Psoas muscle (tissue), 8 donors: Measurements from ENCODE around the gene SUMF1. TPM values are rescaled to one million over a fixed set of nuclear protein-coding genes. Genes with fewer than 3 reads are reported as not detected.

Experiments
- ATAC-seq, 4 donors: fragments of 200-7000 bp; cut with Tn5 transposase; one replicate each; pipeline ENCODE4 v1.9.1; 2020; ENCODE audit warnings: moderate library complexity in 3 of 4, mild to moderate bottlenecking in 2 of 4
- DNase-seq, 2 donors: peaks; one replicate each; pipeline ENCODE4 v3.0.0-alpha.2; 2020
- H3K27ac ChIP-seq: fragments of 200-600 bp; one replicate; pipeline ENCODE4 v1.8.0; 2022
- H3K27me3 ChIP-seq, 3 donors: fragments of 200-600 bp in 1 of 3; one replicate each; pipeline versions ENCODE4 v1.6.1 to v1.8.0; 2013 to 2022; ENCODE audit warnings: low read length in 2 of 3, mild to moderate bottlenecking in 2 of 3, moderate library complexity in 1 of 3; ENCODE audit not compliant: insufficient read depth in 3 of 3
- H3K36me3 ChIP-seq, 2 donors: fragments of 200-600 bp in 1 of 2; one replicate each; pipeline versions ENCODE4 v1.6.1 to v1.8.0; 2013 to 2022; ENCODE audit warnings: low read depth in 1 of 2, mild to moderate bottlenecking in 1 of 2, moderate library complexity in 1 of 2; ENCODE audit not compliant: insufficient read depth in 1 of 2
- H3K4me1 ChIP-seq: fragments of 200-600 bp; one replicate; pipeline ENCODE4 v1.8.0; 2022
- H3K4me3 ChIP-seq: fragments of 200-600 bp; one replicate; pipeline ENCODE4 v1.8.0; 2022; ENCODE audit warnings: mild to moderate bottlenecking
- H3K9me3 ChIP-seq: fragments of 200-600 bp; one replicate; pipeline ENCODE4 v1.8.0; 2022
- WGBS, 3 donors: extraction: QIAGEN DNeasy Blood & Tissue Kit; methylation state at CpG; one replicate each; pipeline versions ENCODE4 v1.1.6 to v1.1.7; 2013; 5-methylcytosine and 5-hydroxymethylcytosine counted together
- intact Hi-C, 2 donors: fragments of 100-400 bp; cut with DNase I; formaldehyde crosslinking; loops; one replicate each; pipeline versions ENCODE4 v1.11.0 to v1.14.2; 2022
- polyA plus RNA-seq, 3 donors: library from polyadenylated mRNA; stranded (reverse); fragments of 200-250 nt; gene quantifications; one replicate each; pipeline ENCODE4 v1.2.3, GENCODE V29; 2013
- total RNA-seq, 4 donors: library from RNA; stranded (reverse); fragmentation: NEBNext Ultra II Directional in 2 of 4; extraction: Animal tissue kit (Norgen Biotek cat#: 25700) in 2 of 4; gene quantifications; one replicate each; pipeline versions ENCODE4 v1.2.1 to v1.2.4, GENCODE V29; 2021 to 2023
- TF ChIP-seq, protein P1 (sequence below): fragments of 200-600 bp; IDR thresholded peaks from one replicate; pipeline ENCODE4 v1.8.0; 2022; ENCODE audit warnings: antibody characterized with exemption
- donor health status: healthy with polysubstance abuse.
- donor health status: DM: no; HTN: no; CAD: no; lungs with moderate emphysema.
- donor health status: Bipolar disorder and iron deficiency.
- donor health status: healthy.
- donor health status: DM: yes; HTN: yes; CAD: no.
- donor health status: DM: no; HTN: no; CAD: no.
- donor health status: DM: no; HTN: no; CAD: no.
- donor health status: DM: yes; HTN: yes; CAD: no.

Gene SUMF1
- total and polyA plus RNA-seq, 7 donors: 3.0 to 7.6 (median 5.0) TPM

DNA sequence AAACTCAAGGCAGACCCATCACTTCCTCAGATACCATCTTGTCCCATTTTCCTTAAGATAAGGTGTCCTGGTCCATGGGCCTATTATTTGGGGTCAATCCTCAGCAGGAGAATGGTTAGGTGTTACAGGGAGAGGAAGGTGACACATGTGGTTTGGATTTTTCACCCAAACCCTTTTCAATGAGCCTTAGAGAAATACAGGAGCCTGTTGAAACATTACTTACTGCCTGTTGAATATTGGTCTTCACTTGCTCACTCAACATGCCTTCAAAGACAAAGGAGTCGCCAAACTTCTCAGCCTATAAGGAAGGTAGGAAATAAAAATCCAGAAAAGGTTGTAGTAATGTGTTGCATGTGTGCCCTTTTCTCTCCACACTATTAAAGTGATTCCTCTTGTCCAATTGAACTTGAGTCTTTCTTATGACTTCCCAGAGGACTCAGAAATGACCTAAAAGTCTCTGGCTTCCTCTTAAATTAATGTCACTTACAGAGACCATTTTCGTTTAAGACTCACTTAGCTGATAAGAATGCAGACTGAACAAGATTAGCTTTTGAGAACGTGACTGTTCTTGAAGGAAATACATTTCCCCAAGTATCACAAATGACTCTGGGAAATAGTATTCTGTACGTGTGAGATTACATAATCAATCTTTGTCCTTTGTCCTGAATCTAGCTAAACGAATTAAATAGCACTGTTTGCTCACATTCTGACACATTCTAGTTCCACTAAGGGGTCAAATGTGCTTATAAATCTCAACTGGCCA lies 17.8 kb downstream of the SUMF1 start:
- DNase-seq: no peak
- H3K27me3 ChIP-seq: no peaks in the 10 kb centered on the region
- no peaks in the 10 kb centered on the region for H3K9me3 ChIP-seq
- H3K36me3 ChIP-seq: peaks cover 3 to 58% of the 10 kb centered on the region in 2 donors
- intact Hi-C loops: no loop called here
- 79 to 82% (median 79%) methylated on average over 5 of the region's 5 CpGs for WGBS, 3 donors
- no peak for ATAC-seq
- TF ChIP-seq, protein P1, sequence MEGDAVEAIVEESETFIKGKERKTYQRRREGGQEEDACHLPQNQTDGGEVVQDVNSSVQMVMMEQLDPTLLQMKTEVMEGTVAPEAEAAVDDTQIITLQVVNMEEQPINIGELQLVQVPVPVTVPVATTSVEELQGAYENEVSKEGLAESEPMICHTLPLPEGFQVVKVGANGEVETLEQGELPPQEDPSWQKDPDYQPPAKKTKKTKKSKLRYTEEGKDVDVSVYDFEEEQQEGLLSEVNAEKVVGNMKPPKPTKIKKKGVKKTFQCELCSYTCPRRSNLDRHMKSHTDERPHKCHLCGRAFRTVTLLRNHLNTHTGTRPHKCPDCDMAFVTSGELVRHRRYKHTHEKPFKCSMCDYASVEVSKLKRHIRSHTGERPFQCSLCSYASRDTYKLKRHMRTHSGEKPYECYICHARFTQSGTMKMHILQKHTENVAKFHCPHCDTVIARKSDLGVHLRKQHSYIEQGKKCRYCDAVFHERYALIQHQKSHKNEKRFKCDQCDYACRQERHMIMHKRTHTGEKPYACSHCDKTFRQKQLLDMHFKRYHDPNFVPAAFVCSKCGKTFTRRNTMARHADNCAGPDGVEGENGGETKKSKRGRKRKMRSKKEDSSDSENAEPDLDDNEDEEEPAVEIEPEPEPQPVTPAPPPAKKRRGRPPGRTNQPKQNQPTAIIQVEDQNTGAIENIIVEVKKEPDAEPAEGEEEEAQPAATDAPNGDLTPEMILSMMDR: no peak
- H3K4me1 ChIP-seq: no peaks in the 10 kb centered on the region
- no peak overlapping the region for H3K4me3 ChIP-seq
- H3K27ac ChIP-seq: no peak overlapping the region

DNA sequence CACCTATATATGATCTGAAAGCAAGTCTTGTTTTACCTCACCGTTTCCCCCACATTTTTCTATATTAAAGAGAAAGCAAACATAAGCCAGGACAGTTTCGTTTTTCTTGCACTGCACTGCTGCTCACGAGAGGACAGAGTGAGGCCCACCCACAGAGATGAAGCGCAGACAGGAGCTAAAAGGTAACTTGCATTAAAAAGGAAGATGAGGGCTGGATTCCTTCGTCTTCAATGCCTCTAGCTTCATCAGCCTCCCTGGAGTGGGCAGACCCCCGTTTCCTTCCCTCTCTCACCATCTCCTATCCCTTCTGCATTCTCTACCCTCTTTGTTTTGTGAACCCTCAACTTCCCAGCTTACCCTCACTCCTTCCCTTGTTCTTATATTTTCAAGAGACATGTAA lies 18.9 kb downstream of the SUMF1 start:
- TF ChIP-seq, protein P1: no peak
- intact Hi-C loops: no loop called here
- H3K36me3 ChIP-seq: peaks cover 3 to 67% of the 10 kb centered on the region in 2 donors
- H3K9me3 ChIP-seq: no peaks in the 10 kb centered on the region
- no peaks in the 10 kb centered on the region for H3K4me1 ChIP-seq
- DNase-seq (no peak), ATAC-seq (no peak)
- H3K4me3 ChIP-seq: no peak overlapping the region
- no peak overlapping the region for H3K27ac ChIP-seq
- 76% methylated on average over 6 of the region's 6 CpGs for WGBS, 3 donors
- no peaks in the 10 kb centered on the region for H3K27me3 ChIP-seq

DNA sequence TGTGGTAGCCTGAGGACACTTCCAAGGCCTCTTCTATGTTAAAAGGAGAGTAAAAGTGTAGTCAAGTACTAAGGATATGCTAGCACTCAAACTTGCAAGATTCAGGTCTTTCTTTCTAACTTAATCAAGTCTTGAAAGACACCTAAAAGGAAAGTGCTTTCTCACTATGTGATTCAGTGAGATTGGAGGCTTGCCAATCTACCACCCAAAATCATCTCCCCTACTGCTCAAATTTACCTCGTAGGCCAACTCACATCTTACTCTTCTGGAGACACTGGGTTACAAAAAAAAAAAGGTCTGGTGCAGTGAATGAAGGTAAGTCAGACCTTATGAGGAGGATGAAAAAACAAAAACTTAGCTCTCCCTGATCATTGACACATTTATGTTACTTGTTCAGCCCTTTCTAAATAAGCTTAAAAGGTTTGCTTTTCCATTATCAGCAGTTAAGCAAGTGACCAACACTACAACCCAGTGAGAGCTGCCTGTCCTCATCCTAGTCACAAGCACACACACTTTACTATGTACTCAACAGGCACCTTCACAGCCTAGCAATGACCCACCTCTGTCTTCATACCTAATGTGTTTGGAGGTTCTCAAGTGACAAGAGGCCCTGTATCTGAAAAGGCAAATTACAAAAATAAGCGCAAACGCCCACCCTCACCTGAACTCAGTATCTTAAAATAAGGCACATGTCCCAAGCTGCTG lies 19.6 kb downstream of the SUMF1 start:
- intact Hi-C loops: no loop called here
- Histone ChIP-seq H3K27ac (no peak overlapping the region), H3K27me3 (no peaks in the 10 kb centered on the region), H3K4me1 (no peaks in the 10 kb centered on the region), H3K36me3 (peaks cover 3 to 63% of the 10 kb centered on the region in 2 donors), H3K4me3 (no peak overlapping the region), H3K9me3 (no peaks in the 10 kb centered on the region)
- WGBS, 3 donors: 71 to 81% (median 74%) methylated on average over 3 of the region's 3 CpGs
- no peak for ATAC-seq
- DNase-seq: no peak
- TF ChIP-seq, protein P1: no peak

DNA sequence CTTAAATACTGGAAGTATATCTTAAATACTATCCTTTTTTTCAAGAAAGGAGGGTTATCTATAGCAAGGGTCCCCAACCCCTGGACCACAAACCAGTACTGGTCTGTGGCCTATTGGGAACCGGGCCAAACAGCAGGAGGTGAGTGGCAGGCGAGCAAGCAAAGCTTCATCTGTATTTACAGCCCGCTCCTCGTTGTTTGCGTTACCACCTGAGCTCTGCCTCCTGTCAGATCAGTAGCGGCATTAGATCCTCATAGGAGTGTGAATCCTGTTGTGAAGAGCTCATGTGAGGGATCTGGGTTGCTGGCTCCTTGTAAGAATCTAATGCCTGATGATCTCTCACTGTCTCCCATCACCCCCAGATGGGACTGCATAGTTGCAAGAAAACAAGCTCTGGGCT lies 26.1 kb downstream of the SUMF1 start:
- ATAC-seq: no peak
- WGBS, 3 donors: 89 to 97% (median 90%) methylated on average over 6 of the region's 6 CpGs
- TF ChIP-seq, protein P1: no peak

More for the DNA sequence above, 26.1 kb downstream of the SUMF1 start:
- Histone ChIP-seq H3K27ac (no peak overlapping the region), H3K9me3 (no peaks in the 10 kb centered on the region), H3K4me3 (no peak overlapping the region), H3K36me3 (peaks cover 3 to 26% of the 10 kb centered on the region in 2 donors), H3K4me1 (no peaks in the 10 kb centered on the region), H3K27me3 (no peaks in the 10 kb centered on the region)
- intact Hi-C loops: no loop called here
- DNase-seq: no peak
